ACHN (cell line): ENCODE data around the gene IRF4.
"Not testable (repeated sequence)": the region's sequence is repeated elsewhere in the genome, so short reads cannot be mapped to it uniquely, and the experiment has no call there.

ENCODE experiments used
- DNase-seq: peaks from one replicate; pipeline ENCODE4 v3.0.0-alpha.2; 2015
- in situ Hi-C: cut with HindIII; loops from 2 replicates; pipeline ENCODE4 v1.10.0; 2017; ENCODE audit warnings: low sequenced_read_pairs, low pct_ligation_motif_present, low pct_unique_long_range_greater_than_20kb

The IRF4 gene

DNA sequence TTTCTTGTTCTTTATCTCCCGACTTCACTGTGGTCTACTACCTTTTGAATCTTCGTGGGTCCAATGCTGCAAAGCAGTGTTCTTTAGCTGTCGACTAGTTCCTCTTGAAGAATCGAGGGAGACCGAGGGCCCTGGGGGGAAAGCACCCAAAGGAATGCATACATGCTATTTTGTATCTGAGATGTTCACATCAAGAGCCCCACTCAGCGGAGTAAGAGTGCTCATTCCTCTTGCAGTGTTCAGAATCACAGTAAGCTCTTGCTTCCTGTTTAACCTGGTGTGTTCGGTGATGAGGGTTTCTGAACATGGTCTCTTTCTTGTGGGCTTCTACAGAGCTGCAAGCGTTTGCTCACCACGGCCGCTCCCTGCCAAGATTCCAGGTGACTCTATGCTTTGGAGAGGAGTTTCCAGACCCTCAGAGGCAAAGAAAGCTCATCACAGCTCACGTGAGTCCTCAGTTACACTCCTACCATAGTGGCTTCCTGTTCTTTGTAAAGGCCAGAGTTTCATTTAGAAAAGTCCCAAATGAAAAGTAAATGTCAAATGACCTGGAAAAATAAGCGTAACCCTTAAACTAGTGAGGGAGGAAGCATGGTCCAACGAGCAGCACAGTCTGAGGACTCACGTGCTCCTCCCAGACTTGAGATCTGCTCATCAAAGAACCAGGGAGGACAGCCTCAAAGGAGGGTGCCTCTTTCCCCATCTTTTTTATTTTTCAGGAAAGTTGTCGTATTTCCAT, 13.3 kb downstream of the IRF4 start:
- in situ Hi-C loops, result no loop called here
- no peak for DNase-seq

DNA sequence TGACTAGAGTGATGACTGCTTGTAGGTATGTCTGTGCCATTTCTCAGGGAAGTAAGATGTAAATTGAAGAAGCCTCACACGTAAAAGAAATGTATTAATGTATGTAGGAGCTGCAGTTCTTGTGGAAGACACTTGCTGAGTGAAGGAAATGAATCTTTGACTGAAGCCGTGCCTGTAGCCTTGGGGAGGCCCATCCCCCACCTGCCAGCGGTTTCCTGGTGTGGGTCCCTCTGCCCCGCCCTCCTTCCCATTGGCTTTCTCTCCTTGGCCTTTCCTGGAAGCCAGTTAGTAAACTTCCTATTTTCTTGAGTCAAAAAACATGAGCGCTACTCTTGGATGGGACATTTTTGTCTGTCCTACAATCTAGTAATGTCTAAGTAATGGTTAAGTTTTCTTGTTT, 16.6 kb downstream of the IRF4 start:
- no peak for DNase-seq
- in situ Hi-C loops, result no loop called here

GRCh38 chr6:408599-409102, 17.1 kb downstream of the IRF4 start:
- in situ Hi-C loops, result no loop called here
- peak; percentile 25 for DNase-seq

- in situ Hi-C loops, result no loop called here
- DNase-seq, result no peak
Observed at GRCh38 chr6:409370-409972, 17.9 kb downstream of the IRF4 start.

DNA sequence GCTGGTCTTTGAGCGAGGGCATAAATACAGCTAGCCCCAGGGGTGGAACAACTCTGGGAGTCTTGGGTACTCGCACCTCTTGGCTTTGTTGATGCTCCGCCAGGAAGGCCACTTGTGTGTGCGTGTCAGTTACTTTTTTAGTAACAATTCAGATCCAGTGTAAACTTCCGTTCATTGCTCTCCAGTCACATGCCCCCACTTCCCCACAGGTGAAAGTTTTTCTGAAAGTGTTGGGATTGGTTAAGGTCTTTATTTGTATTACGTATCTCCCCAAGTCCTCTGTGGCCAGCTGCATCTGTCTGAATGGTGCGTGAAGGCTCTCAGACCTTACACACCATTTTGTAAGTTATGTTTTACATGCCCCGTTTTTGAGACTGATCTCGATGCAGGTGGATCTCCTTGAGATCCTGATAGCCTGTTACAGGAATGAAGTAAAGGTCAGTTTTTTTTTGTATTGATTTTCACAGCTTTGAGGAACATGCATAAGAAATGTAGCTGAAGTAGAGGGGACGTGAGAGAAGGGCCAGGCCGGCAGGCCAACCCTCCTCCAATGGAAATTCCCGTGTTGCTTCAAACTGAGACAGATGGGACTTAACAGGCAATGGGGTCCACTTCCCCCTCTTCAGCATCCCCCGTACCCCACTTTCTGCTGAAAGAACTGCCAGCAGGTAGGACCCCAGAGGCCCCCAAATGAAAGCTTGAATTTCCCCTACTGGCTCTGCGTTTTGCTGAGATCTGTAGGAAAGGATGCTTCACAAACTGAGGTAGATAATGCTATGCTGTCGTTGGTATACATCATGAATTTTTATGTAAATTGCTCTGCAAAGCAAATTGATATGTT, 19.2 kb downstream of the IRF4 start:
- DNase-seq, result no peak
- in situ Hi-C loops, result no loop called here

DNA sequence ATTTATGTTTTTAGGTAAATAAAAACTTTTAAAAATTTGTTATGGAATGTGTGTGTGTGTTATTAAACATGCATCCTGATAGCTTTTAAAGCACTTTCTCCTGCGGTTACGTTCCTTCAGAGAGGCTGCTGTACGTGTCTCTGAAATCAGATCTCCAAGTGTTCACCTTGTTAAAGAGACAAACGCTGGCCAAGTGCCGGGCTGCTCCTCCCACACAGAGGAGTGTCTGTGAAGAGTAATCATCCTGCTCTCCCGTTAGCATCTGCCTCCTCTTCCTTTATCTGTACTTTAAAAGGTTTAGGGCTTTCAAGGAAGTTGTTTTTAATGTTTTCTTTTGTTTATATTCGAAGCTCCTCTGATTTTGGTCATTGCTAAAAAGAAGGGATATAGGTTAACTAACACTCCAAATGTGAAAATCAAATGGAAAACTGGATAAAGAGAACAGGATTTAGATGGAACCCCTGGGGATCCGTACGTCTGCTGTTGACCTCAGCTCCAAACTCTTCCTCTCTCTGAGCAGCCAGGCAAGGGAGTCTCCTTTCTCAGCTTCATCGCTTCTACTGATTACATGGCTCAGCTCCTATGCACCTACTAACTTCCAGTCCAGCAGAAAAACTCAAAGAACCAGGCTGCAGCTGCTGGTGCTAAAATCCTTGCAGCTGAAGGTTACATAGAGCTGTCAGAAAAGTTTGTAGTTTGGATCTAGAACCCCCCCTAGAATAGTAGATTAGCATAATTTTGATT, 20.0 kb downstream of the IRF4 start:
- in situ Hi-C loops, result no loop called here
- no peak for DNase-seq

DNA sequence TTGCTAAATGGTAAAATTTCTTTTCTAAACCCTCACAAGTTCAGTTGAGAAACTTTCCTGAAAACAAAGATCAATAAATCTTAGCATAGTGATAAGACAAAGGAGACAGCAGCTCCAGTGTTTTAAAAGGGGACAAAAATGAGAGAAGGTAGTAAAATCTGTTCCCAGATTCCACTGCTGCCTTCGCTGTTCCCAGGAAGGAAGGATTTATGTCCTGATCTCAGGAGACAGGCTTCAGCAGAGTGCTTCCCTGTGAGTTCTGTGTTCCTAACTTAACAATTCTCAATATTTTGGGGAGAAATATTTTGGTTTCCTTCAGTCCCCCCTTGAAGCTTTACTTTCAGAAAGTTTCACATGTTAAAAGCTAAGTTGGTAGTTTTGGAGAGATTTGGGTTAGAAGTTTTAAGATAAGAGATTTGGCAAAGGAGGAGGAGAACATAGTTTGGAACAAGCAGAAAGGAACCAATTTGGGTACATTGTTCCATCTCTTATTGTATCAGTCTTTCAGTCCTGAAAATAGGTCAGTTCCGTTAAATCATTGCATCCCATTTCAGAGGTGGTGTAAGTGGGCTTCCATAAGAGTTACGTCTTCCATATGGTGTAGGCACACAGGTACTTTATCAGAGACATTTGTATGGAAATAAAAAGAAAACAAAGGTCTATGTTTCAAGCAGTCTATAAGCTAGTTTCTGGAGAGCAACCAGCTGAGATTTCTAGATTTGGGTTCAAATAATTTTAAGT, 20.8 kb downstream of the IRF4 start:
- in situ Hi-C loops, result no loop called here
- no peak for DNase-seq

GRCh38 chr6:414447-414846, 22.9 kb downstream of the IRF4 start:
- no peak for DNase-seq
- in situ Hi-C loops, result no loop called here

DNA sequence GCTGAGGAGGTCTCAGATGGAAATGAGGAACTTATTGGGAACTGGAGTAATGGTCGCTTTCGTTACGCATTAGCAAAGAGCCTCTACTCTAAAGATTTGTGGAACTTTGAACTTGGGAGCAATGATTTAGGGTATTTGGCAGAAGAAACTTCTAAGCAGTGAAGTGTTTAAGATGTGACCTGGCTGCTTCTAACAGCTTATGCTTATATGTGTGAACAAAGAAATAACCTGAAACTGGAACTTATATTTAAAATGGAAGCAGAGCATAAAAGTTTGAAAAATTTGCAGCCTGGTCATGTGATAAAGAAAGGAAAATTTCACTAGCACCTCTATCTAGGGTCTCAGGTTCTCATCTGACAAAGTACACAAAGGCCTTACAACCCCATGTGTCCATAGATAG, 23.5 kb downstream of the IRF4 start:
- DNase-seq, result no peak
- in situ Hi-C loops, result no loop called here

- DNase-seq, result no peak
- in situ Hi-C loops, result no loop called here
Observed at GRCh38 chr6:421211-421610, 29.7 kb downstream of the IRF4 start.

GRCh38 chr6:422433-423054, 31.0 kb downstream of the IRF4 start:
- DNase-seq, result peak; percentile 94
- in situ Hi-C loops, result no loop called here

DNA sequence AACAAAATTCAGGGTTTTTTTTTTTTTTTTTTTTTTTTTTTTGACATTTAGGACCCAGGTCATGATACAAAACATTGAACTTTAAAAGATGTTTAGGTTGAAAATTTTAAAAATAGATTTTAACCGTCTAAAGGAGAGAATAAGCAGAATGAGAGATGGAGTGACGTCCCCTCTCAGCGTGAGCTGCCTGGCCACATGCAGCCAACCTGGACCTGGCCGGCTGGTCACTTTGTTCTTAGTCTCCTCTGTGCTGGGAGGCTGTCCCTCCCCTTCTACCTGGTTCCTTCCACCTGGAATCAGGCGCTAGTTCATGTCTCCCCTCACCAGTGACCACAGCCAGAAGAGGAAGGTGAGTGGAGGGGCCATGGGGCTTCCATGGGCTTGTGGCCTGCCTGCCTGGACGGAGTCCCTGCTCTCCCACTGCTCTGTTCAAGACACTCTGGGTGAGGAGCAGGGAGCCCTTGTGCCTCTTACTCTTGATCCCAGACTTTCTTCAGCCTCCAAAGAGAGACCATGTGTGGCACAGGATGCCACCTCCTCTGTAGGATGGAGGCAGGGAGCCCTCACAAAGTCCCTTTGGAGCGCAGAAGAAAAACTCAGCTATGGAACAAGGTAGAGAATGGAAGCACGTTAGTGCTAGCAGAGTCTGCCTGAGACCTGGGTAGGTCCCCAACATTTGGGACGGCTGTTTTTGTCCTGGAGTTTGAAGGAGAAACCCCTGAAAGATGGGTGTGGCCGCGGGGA, 31.7 kb downstream of the IRF4 start:
- in situ Hi-C loops, result no loop called here
- DNase-seq, result no peak

DNA sequence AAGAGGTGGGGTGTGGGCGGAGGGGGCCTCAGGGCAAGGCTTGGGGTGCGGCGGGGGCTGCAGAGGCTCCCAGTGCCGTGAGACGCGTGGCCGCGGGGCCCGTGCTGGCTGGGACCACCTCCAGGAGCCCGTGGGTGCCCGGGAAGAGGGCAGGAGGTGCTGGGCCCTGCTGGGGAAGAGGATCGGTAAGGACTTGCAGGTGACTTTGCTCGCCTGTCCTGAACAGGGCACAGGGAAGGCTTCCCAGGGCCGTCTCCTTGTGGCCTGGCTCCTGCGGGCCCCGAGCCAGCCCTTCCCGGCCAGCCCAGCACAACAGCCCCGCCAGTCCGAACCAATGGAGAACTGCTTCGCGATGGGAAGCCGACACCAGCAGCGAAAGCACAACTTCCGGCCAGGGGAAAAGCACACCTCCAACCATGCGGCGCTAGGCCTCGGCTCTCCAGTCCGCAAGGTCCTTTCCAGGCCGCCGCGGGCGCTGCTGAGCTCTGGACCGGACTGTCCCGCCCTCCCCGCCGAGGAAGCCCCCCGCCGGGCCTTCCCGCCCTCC, 32.3 kb downstream of the IRF4 start:
- in situ Hi-C loops, result no loop called here
- DNase-seq, result no peak

DNA sequence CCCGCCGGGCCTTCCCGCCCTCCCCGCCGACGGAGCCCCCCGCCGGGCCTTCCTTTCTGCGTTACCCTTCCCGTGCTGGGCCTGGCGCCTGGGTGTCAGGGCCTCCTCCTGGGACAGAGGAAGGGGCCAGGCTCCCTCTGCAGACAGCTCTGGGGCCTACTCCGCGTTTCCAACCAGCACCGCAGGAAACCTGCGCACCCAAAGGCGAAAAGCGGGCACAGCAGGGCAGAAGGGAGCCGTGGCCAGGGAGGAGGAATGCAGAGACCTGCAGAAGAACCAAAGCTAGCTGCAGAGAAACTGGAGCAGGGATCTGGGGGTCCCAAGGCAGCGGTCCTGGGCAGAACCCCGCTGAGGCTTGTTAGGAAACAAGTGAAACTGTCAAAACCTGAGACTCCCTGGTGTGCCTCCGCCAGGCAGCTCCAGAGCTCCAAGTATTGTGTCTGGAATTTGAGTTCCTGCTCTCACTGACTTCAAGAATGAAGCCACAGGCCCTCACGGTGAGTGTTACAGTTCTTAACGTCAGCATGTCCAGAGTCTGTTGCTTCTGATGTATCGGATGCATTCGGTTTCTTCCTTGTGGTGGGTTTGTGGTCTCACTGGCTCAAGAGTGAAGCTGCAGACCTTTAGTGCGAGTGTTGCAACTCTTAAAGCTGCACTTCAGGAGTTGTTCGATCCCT, 33.3 kb downstream of the IRF4 start:
- DNase-seq, result no peak
- in situ Hi-C loops, result no loop called here

DNA sequence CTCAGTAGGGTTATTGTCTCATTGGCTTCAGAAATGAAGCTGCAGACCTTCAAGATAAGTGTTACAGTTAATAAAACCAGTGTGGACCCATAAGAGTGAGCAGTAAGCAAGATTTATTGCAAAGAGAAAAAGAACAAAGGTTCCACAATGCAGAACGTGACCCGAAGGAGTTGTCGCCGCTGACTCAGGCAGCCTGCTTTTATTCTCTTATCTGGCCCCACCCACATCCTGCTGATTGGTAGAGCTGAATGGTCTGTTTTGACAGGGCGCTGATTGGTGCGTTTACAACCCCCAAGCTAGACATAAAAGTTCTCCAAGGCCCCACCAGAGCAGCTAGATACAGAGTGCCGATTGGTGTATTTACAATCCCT, 33.9 kb downstream of the IRF4 start:
- DNase-seq, in situ Hi-C loops: not testable (repeated sequence)

GRCh38 chr6:426198-426738, 34.7 kb downstream of the IRF4 start:
- in situ Hi-C loops, DNase-seq: not testable (repeated sequence)
